Thyroid gland (tissue), 4 donors: ENCODE data around the gene AIRE. TPM values are rescaled to one million over a fixed set of nuclear protein-coding genes. Genes with fewer than 3 reads are reported as not detected.

Experiments
- DNase-seq, 2 donors: peaks; one replicate each; pipeline ENCODE4 v3.0.0-alpha.2; 2019
- H3K27ac ChIP-seq, 3 donors: fragments of 200-600 bp; sonication (generic); 1 replicate in 2 of 3; 2 replicates in 1 of 3; pipeline ENCODE4 v1.5.1; 2016 to 2019; ENCODE audit warnings: mild to moderate bottlenecking in 1 of 3, moderate library complexity in 1 of 3
- H3K27me3 ChIP-seq: fragments of 200-600 bp; sonication (generic); one replicate; pipeline ENCODE4 v1.5.1; 2019
- H3K36me3 ChIP-seq, 2 donors: fragments of 200-600 bp; sonication (generic); one replicate each; pipeline ENCODE4 v1.5.1; 2016 to 2019
- H3K4me1 ChIP-seq, 2 donors: fragments of 200-600 bp; sonication (generic); one replicate each; pipeline ENCODE4 v1.5.1; 2017 to 2019
- H3K4me3 ChIP-seq, 3 donors: fragments of 200-600 bp; sonication (generic); replicated peaks in 1 of 3; 1 replicate in 2 of 3; 2 replicates in 1 of 3; pipeline ENCODE4 v1.5.1; 2016; ENCODE audit warnings: mild to moderate bottlenecking in 1 of 3
- H3K9me3 ChIP-seq: fragments of 200-600 bp; sonication (generic); one replicate; pipeline ENCODE4 v1.5.1; 2017
- POLR2A ChIP-seq, 2 donors: fragments of 450-650 bp; IDR thresholded peaks; one replicate each; pipeline ENCODE4 v1.6.1; 2017; ENCODE audit warnings: antibody characterized with exemption in 2 of 2, mild to moderate bottlenecking in 2 of 2, moderate library complexity in 1 of 2
- WGBS, 2 donors: methylation state at CpG; one replicate each; pipeline ENCODE4 v1.1.5; 2017; 5-methylcytosine and 5-hydroxymethylcytosine counted together
- intact Hi-C: fragments of 100-400 bp; cut with DNase I; formaldehyde crosslinking; loops from one replicate; pipeline ENCODE4 v1.15.1; 2023
- total RNA-seq, 4 donors: library from RNA; depleted of rRNA; stranded (reverse); fragments of >200 nt; gene quantifications; one replicate each; pipeline ENCODE4 v1.2.3, GENCODE V29; 2016
- TF ChIP-seq, protein P1 (sequence below), 6 experiments: fragments of 200-600 bp in 3 of 6; fragments of 450-650 bp in 3 of 6; sonication (generic) in 3 of 6; IDR thresholded peaks; one replicate each; pipeline ENCODE4 v1.5.1; 2016 to 2019; ENCODE audit warnings: antibody characterized with exemption in 6 of 6, mild to moderate bottlenecking in 2 of 6, inconsistent platforms in 1 of 6, moderate library complexity in 1 of 6

The AIRE gene
- total RNA-seq, 4 donors from 2014 or later = 0.13 TPM; not detected in 3

DNA sequence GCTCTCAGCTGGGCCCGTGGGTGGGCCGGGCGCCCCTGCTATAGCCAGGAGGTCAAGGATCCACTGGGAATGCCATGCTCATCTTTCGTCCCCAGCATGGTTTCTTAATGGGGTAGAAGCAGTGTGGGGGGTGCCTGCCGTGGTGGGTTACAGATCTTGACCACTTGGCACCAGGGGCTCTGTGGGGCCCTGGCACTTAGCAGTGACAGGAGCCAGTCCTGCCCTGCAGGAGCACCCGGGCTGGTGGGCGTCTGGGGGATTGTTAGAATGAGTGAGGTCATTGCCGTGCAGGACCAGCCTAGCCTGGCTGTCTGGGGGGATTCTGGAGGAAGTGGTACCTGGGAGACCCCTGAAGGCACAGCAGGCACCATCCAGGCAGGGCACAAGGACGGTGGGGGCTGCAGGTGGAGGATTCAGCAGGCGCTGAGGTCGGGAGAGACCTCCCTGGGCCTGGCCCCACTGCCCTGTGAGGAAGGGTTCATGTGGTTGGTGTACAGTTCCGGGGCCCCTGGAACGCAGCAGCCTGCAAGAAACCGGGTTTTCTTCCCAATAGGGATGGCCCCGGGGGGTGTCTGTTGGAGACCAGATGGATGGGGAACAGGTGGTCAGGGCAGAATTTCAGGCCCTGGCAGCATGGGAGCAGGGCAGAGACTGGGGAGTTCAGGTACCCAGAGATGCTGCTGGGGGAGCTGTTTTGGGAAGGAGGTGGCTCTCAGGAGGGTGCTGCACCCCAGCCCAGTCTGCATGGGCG is 4.8 kb downstream of the AIRE start:
- Histone ChIP-seq H3K9me3 (no peaks in the 10 kb centered on the region), H3K27me3 (no peaks in the 10 kb centered on the region), H3K4me3 (no peak overlapping the region), H3K36me3 (no peaks in the 10 kb centered on the region), H3K4me1 (peaks cover 0 to 15% of the 10 kb centered on the region in 2 donors), H3K27ac (no peak overlapping the region)
- intact Hi-C loops = no loop called here
- 83 to 87% methylated on average over 7 to 15 of the region's 16 CpGs for WGBS, 2 donors
- DNase-seq = no peak
- no peak for TF ChIP-seq POLR2A (IDR thresholded peaks at IDR 0.05)
- TF ChIP-seq, protein P1, sequence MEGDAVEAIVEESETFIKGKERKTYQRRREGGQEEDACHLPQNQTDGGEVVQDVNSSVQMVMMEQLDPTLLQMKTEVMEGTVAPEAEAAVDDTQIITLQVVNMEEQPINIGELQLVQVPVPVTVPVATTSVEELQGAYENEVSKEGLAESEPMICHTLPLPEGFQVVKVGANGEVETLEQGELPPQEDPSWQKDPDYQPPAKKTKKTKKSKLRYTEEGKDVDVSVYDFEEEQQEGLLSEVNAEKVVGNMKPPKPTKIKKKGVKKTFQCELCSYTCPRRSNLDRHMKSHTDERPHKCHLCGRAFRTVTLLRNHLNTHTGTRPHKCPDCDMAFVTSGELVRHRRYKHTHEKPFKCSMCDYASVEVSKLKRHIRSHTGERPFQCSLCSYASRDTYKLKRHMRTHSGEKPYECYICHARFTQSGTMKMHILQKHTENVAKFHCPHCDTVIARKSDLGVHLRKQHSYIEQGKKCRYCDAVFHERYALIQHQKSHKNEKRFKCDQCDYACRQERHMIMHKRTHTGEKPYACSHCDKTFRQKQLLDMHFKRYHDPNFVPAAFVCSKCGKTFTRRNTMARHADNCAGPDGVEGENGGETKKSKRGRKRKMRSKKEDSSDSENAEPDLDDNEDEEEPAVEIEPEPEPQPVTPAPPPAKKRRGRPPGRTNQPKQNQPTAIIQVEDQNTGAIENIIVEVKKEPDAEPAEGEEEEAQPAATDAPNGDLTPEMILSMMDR (IDR thresholded peaks at IDR 0.05) = no peak

DNA sequence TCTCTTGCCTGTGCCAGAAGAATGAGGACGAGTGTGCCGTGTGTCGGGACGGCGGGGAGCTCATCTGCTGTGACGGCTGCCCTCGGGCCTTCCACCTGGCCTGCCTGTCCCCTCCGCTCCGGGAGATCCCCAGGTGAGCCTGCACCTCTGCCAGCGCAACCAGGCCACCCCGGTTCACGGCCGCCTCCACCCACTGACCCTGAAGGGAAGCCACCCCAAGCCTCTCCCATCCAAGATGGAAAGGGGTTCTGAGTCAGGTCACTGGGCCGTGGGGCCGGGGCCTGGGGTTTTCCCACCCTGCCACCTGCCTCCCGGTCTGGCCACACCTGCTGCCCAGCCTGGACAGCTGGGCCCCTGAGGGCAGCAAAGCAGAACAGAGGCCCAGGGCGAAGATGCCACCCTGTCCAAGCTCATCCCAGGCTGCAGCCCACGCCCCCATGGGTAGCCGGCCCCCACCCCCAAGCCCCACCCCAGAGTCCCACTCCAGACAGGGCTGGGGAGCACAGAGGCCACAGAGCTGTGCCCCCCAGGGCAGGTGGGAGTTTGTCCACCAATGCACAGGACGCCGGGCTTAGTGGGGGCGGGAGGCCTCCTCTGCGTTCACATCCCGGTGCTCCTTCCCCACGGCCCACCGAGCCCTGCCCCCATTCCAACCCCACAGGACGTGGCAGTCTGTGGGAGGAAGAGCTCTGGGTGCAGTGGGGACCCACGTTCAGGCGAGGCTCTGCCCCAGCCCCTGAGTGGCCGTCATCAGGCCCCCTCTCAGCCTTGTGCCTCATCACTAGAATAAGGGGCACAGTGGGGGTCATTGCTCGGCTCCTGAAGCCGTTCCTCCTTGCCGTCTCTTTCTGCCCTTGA is 5.6 kb downstream of the AIRE start:
- no peak for DNase-seq
- Histone ChIP-seq H3K27ac (no peak overlapping the region), H3K4me3 (no peak overlapping the region), H3K4me1 (peaks cover 0 to 10% of the 10 kb centered on the region in 2 donors), H3K27me3 (no peaks in the 10 kb centered on the region), H3K36me3 (no peaks in the 10 kb centered on the region), H3K9me3 (no peaks in the 10 kb centered on the region)
- intact Hi-C loops = no loop called here
- 83 to 91% methylated on average over 6 to 20 of the region's 33 CpGs for WGBS, 2 donors
- TF ChIP-seq POLR2A (IDR thresholded peaks at IDR 0.05) = no peak

DNA sequence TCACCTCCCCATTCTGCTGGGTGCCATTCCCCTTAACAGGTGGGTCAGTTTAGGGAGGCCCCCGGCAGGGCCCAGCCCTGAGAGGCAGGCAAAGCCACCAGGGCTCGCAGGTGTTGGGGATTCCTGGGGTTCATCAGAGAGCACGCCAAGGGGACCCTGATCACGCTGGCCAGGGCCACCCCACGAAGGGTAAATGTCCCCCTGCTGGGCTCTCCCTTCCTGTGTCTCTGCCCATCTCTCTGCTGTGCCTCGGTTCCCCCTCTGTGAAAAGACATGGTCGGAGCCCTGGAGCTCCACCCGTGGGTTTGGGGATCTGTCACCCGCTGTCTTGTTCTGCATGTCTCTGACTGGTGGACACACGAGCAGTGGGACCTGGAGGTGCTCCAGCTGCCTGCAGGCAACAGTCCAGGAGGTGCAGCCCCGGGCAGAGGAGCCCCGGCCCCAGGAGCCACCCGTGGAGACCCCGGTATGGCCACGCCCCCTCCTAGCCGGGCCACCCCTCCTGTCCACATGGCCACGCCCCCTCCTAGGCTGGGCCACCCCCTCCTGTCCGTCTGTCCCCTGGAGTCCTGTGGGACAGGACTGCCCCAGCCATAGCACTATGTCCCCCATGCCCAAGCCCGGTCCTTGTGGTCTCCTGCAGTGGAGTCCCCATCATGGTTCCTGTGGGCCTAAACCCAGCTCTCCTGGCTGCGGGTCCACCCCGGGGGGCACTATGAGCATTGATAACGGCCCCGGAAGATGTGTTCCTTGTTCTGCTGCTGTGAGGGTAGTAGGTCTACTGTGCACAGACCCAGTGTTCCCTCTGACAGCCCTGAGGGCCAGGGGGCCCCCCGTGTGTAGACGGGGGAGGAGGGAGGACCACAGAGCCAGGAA is 6.5 kb downstream of the AIRE start:
- H3K4me1 ChIP-seq = peaks cover 0 to 10% of the 10 kb centered on the region in 2 donors
- no peak for DNase-seq
- no peak overlapping the region for H3K4me3 ChIP-seq
- TF ChIP-seq, protein P1 (IDR thresholded peaks at IDR 0.05) = no peak
- TF ChIP-seq POLR2A (IDR thresholded peaks at IDR 0.05) = no peak
- H3K36me3 ChIP-seq = no peaks in the 10 kb centered on the region
- no peak overlapping the region for H3K27ac ChIP-seq
- intact Hi-C loops = no loop called here
- no peaks in the 10 kb centered on the region for H3K27me3 ChIP-seq
- no peaks in the 10 kb centered on the region for H3K9me3 ChIP-seq
- WGBS, 2 donors = 59 to 64% methylated on average over 10 to 21 of the region's 25 CpGs

DNA sequence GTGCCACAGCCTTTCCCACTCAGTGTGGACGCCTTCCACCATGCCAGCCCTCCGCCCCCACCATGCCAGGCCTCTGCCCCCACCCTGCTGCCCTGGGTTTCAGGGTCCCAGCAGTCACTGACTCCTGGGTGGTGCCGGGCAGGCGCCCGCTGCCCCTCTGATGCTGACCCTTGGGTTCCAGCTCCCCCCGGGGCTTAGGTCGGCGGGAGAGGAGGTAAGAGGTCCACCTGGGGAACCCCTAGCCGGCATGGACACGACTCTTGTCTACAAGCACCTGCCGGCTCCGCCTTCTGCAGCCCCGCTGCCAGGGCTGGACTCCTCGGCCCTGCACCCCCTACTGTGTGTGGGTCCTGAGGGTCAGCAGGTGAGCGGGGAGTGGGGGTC is 7.1 kb downstream of the AIRE start:
- H3K27me3 ChIP-seq = no peaks in the 10 kb centered on the region
- H3K4me1 ChIP-seq = peaks cover 0 to 16% of the 10 kb centered on the region in 2 donors
- WGBS, 2 donors = 83 to 88% methylated on average over 2 to 3 of the region's 15 CpGs
- H3K27ac ChIP-seq = no peak overlapping the region
- H3K4me3 ChIP-seq = no peak overlapping the region
- no peak for DNase-seq
- intact Hi-C loops = no loop called here
- TF ChIP-seq, protein P1 (IDR thresholded peaks at IDR 0.05) = no peak
- TF ChIP-seq POLR2A (IDR thresholded peaks at IDR 0.05) = no peak
- no peaks in the 10 kb centered on the region for H3K9me3 ChIP-seq
- no peaks in the 10 kb centered on the region for H3K36me3 ChIP-seq

DNA sequence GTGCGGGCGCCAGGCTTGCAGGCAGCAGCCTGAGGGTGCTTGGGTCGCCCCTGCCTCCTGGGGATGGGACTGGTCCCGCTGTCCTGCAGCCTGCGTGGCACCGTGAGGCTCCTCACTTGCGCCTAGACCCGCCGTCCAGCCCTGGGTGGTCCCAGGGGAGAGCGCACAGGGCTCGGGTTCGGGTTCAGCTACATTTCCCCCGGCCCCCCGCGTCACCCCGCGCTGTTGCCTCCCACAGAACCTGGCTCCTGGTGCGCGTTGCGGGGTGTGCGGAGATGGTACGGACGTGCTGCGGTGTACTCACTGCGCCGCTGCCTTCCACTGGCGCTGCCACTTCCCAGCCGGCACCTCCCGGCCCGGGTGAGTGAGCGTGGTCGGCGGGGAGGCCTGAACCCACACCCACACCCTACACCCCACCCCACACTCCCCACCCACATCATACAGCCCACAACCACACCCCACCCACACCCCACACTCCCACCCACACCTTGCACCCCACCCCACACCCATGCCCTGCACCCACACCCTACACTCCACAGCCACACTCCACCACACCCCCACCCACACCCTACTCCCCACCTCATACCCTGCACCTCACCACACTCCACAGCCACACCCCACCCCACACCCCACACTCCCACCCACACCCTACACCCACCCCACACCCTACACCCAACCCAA is 8.0 kb downstream of the AIRE start:
- WGBS, 2 donors = 93 to 94% methylated on average over 20 to 31 of the region's 33 CpGs
- Histone ChIP-seq H3K9me3 (no peaks in the 10 kb centered on the region), H3K4me3 (no peak overlapping the region), H3K27ac (no peak overlapping the region), H3K36me3 (no peaks in the 10 kb centered on the region), H3K4me1 (peaks cover 0 to 19% of the 10 kb centered on the region in 2 donors), H3K27me3 (no peaks in the 10 kb centered on the region)
- DNase-seq = no peak
- intact Hi-C loops = no loop called here
- TF ChIP-seq, protein P1 (IDR thresholded peaks at IDR 0.05) = no peak
- no peak for TF ChIP-seq POLR2A (IDR thresholded peaks at IDR 0.05)
